GM06990 (cell line): Measurements from ENCODE around the gene ZNF415.

Source experiments
- DNase-seq: peaks from one replicate; pipeline ENCODE4 v3.0.0-alpha.2; 2011; ENCODE audit not compliant: insufficient read length; ENCODE audit errors: extremely low read depth
- H3K27me3 ChIP-seq: replicated peaks from 2 replicates; pipeline ENCODE4 v1.6.0; 2011; ENCODE audit warnings: low read length; ENCODE audit not compliant: control insufficient read depth, insufficient read depth
- H3K36me3 ChIP-seq: 2 replicates; pipeline ENCODE4 v1.5.1; 2011; ENCODE audit warnings: low read length; ENCODE audit not compliant: control insufficient read depth, insufficient read depth
- H3K4me3 ChIP-seq: replicated peaks from 2 replicates; pipeline ENCODE4 v1.5.1; 2011; ENCODE audit warnings: low read depth, mild to moderate bottlenecking, control low read depth, low read length
- CTCF ChIP-seq: IDR thresholded peaks from 2 replicates; pipeline ENCODE4 v1.5.1; 2011; ENCODE audit warnings: low read length, control low read depth, mild to moderate bottlenecking, inconsistent platforms; ENCODE audit not compliant: insufficient read depth, poor library complexity, severe bottlenecking

Gene ZNF415

GRCh38 chr19:53132141-53132991 lies at the start of gene ZNF415:
ZNF415 (minus strand) TSS chr19:53132910; CDS start chr19:53122676, 10,234 bp downstream.
- TF ChIP-seq CTCF: no peak
- Histone ChIP-seq H3K36me3 (no peaks in the 10 kb centered on the region), H3K27me3 (no peaks in the 10 kb centered on the region), H3K4me3 (no peak within 1 kb of the TSS)
- DNase-seq: no peak

GRCh38 chr19:53182202-53182601 lies 49.5 kb upstream of the ZNF415 start:
- no peaks in the 10 kb centered on the region for H3K27me3 ChIP-seq
- no peak for DNase-seq
- H3K4me3 ChIP-seq: no peak overlapping the region
- TF ChIP-seq CTCF: no peak
- H3K36me3 ChIP-seq: no peaks in the 10 kb centered on the region

GRCh38 chr19:53177986-53178385 lies 45.3 kb upstream of the ZNF415 start:
- no peak for DNase-seq
- Histone ChIP-seq H3K4me3 (no peak overlapping the region), H3K36me3 (no peaks in the 10 kb centered on the region), H3K27me3 (no peaks in the 10 kb centered on the region)
- TF ChIP-seq CTCF: no peak

DNA sequence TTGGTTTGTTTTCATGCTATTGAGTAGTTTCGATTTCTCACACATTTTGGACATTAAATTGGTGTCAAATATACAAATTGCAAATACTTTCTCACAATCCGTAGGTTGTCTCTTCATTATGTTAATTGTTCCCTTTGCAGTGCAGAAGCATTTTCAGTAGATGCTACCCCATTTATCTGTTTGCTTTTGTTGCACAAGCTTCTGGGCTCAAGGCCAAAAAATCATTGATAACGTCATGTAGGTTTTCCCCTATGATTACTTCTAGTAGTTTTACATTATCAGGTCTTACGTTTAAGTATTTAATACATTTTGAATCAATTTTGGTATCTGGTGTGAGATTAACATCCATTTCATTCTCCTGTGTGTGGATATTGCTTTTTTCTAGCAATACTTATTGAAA lies 40.2 kb upstream of the ZNF415 start:
- TF ChIP-seq CTCF: no peak
- DNase-seq: no peak
- Histone ChIP-seq H3K27me3 (no peaks in the 10 kb centered on the region), H3K36me3 (no peaks in the 10 kb centered on the region), H3K4me3 (no peak overlapping the region)

GRCh38 chr19:53165691-53166091 lies 33.0 kb upstream of the ZNF415 start:
- TF ChIP-seq CTCF: no peak
- Histone ChIP-seq H3K27me3 (no peaks in the 10 kb centered on the region), H3K4me3 (no peak overlapping the region), H3K36me3 (no peaks in the 10 kb centered on the region)
- DNase-seq: no peak
